NOMO-1 (cell line): ENCODE data around the gene SNRPB2.

Experiments
- DNase-seq, 2 experiments: peaks; one replicate each; lab custom pipeline; 2025; ENCODE audit not compliant: unreplicated experiment in 2 of 2; lab: John Stamatoyannopoulos, UW

Gene SNRPB2

DNA sequence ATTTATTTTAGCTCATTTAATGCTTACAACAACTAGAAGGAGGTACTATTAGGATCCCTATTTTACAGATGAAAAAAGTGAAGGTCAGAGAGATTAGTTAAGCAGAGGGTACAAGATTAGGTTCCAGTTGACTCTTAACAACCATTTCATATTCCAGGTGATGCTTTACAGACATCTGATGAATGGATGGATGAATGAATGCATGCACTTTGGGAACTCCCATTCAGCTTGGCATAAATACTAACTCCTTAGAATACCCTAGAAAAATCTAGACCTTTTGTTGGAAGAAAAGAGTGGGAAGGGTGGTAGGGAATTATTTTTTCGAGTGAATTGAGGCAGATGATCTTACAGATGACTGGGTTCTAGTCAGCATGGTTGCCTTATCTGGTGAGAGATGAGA, 746 bp upstream of the SNRPB2 start:
- DNase-seq, result no peak

- peak; percentile 19 to 85 for DNase-seq
Observed at GRCh38 chr20:16732506-16733152, 2.8 kb downstream of the SNRPB2 start.

- DNase-seq, result no peak
Observed at GRCh38 chr20:16740365-16741072, 10.7 kb downstream of the SNRPB2 start.

DNA sequence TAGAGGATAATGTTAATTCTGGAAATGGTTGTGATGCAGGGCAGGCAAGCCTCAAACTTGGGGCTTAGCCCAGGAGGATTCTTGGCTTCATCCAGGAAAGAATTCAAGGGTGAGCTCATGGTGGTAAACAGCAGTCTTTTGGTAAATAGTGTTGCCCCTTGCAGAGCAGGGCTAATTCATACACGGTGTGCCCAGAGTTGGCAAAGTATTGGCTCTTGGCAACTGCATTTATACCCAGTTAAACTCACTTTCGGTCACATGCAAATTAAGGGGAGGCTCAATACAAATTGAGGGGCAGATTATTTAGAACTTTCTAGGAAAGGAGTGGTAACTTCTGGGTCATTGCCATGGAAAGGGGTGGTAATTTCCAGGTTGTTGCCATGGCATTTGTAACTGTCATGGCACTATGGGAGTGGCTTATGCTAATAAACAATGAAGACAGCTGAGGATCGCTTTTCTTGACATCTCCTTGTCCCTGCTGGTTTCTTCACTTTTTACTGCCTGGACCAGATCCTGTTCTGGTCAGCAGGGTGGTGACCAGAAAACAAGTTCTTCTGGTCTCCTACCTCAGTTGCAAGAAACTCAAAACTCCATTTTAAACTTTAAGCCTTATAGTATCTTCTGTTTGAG, 14.5 kb downstream of the SNRPB2 start:
- no peak for DNase-seq

DNA sequence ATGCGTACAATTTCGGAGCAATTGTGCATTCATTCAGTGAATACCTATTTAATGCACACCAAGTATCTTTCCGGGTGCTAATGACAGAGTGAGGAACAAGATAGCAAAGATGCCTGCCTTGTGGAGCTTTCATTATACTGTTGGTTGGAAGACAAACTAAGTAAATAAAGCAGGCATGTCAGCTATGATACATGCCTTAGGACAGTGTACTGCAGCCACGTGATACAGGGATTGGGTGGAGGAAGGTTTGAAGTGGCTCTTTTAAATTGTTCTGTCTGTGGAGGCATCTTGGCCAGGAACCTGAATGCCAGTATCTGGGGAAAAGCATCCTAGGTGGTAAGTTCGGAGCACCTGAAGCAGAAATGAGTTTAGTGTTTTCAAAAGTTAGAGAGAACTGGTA, 15.4 kb downstream of the SNRPB2 start:
- no peak for DNase-seq

- DNase-seq, result no peak
Observed at GRCh38 chr20:16747291-16747811, 17.5 kb downstream of the SNRPB2 start.

DNA sequence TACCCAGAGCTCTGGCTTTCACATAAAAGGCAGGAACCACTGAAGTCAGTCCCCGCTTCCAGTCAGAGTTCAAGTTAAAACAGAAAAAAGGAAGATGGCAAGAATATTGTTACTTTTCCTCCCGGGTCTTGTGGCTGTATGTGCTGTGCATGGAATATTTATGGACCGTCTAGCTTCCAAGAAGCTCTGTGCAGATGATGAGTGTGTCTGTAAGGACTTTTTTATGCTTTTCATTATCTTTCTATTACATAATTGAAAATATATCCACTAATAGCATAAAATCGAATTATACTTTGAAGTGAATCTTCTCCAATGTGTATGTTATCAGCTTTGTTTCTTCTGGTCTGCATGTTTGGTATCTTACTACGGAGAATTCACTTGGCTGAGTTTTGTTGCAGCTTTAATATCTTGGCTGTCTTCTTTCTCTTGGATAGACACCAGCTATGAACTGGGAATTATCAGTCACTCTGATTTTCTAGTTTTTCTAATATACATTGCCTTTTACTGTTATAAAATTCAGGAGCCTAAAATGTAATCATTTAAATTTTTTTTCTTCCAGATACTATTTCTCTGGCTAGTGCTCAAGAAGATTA, 18.6 kb downstream of the SNRPB2 start, which contains the start of gene OTOR:
Gene OTOR (plus strand): TSS at position 51 of the 593 bp plus-strand sequence. CDS start 44 bp downstream, at position 95.
- no peak for DNase-seq

DNA sequence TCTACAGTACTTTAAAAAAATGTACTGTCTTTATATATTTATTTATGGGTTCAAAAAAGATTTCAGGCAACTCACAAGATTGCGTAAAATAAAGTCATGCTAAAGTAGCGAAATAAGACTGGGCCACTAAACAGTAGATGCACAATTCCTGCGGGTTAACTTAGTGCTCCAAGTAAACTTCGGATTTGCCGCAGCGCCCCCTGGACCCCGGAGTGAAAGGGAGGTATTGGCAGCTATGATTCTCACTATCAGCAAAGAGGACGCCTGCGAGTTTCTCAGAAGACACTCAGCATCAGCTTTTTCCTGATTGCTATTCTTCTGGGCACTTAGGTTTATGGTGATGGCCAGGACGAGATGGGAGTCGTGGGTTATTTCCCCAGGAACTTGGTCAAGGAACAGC, 19.7 kb downstream of the SNRPB2 start:
- no peak for DNase-seq

- no peak for DNase-seq
Observed at GRCh38 chr20:16752082-16752481, 22.3 kb downstream of the SNRPB2 start.

- no peak for DNase-seq
Observed at GRCh38 chr20:16752901-16753300, 23.1 kb downstream of the SNRPB2 start.

- DNase-seq, result no peak
Observed at GRCh38 chr20:16758454-16759180, 28.8 kb downstream of the SNRPB2 start.

DNA sequence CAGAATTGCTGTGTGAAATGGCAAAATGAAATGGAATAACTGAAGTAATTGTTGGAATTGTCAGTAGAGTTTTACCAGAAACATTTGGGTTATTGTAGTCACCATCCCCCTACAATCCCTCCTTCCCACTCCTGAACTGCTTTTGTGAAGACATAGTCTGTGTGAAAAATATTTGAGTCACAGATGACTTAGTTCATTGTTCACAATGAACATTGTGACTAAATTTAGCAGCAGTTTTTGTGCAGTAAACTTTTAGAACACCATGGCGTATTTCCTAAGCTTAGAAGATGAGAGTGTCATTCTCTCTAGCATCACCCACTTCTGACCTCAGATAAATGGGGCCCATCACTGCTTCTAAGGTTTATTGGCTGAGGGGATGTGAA, 29.3 kb downstream of the SNRPB2 start:
- no peak for DNase-seq

GRCh38 chr20:16760431-16761304, 30.8 kb downstream of the SNRPB2 start:
- DNase-seq, result no peak

DNA sequence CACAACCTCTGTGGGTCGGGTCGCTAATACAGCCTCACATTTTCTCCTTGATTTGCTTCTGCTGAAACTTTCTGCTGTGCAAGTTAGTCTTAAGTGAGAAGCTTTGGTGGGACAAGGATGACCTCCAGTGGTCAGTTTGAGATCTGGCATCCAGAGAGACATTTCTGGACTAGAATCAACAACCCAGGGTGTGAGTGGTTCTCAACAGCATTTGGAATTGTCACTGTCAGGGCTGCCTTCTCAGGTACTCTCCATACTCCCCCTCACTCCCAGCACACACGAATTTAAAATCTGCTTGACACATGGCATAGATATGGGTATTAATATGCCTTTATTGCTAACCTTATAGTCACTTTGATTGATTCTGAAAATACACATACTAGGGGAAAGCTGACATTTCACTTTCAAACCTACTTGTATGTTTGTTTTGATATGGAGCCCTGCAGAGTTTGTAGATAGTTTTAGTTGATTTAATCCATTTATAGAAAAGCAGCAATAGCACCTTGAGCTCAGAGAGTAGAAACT, 31.5 kb downstream of the SNRPB2 start:
- peak; percentile 38 to 73 for DNase-seq

GRCh38 chr20:16764560-16764959, 34.7 kb downstream of the SNRPB2 start:
- no peak for DNase-seq

- no peak for DNase-seq
Observed at GRCh38 chr20:16771213-16771612, 41.4 kb downstream of the SNRPB2 start.

DNA sequence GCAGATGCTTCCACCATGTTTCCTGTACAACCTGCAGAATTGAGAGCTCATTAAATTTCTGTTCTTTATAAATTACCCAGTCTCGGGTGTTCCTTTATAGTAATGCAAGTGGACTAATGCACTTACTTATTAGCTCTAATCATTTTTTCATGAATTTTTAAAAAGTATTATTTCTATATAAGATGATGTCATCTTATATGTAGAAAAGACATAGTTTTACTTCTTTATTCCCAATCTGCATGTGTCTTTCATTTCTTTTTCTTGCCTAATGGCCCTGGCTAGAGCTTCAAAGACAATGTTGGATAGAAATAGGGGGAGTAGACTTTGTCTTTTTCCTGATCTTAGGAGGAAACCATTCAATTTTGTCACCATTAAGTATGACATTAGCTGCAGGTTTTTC, 46.1 kb downstream of the SNRPB2 start:
- no peak for DNase-seq

GRCh38 chr20:16777126-16777525, 47.3 kb downstream of the SNRPB2 start:
- DNase-seq, result no peak

DNA sequence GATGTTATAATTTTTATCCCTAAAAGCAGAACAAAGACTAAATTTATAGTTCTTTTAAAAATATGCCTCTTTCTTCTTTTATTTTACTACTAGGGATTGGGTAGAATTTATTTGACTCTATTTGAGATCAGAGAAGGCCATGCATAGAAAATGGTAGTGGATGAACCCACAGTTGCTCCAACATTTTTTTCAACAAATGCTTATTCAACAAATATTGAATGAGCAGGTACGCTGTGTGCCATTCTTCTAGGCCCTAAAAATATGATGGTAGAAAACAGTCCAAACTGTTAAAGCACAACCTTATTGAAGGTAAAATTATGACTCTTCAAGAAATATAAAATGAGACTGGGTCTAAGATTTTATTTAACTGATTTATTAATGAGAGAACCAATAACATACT, 48.3 kb downstream of the SNRPB2 start:
- DNase-seq, result no peak

DNA sequence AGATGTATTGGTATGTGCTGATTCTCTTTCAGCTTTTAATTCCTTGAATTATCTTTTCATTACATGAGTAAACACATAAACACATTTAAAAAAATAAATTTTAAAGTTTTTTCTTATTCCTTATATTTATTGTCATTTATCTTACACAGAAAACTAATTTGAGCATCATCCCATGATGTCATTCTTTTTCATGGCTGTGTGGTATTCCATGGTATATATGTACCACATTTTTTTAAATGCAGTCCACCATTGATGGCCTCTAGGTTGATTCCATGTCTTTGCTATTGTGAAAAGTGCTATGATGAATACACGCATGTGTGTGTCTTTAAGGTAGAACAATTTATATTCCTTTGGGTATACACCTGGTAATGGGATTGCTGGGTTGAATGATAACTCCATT, 51.7 kb downstream of the SNRPB2 start:
- no peak for DNase-seq
